ENCODE data around the gene KLHL29. TPM values are rescaled to one million over a fixed set of nuclear protein-coding genes. Genes with fewer than 3 reads are reported as not detected.

The KLHL29 gene
- total RNA-seq, 3 donors from 2014 or later (not counting 1 experiment from before 2014, with no cell fraction given), result 0.24 to 0.43 (median 0.33) TPM

DNA sequence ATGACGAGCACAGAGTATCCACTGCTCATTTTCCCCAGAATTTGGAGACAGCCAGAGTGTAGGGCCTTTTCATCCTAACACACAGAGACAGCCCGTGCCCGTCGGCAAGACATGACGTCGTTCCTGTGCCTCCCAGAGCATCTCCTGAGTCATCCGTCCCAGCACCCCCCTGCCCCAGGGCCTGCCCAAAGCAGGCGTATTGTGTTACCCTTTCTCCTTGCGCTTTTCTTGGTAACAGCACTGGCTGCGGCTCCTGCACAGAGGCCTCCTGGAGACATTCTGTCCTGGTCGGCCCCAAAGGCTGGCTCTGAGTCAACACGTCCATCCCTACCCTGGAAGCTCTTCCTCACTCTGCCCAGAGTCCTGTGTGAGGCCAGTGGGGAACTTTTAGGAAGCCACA is 217.1 kb downstream of the KLHL29 start:
- DNase-seq (no peak), ATAC-seq (no peak)
- no peaks in the 10 kb centered on the region for H3K4me1 ChIP-seq (ENCODE audit: control insufficient read depth, insufficient read depth, low read length)
- TF ChIP-seq, protein P1, sequence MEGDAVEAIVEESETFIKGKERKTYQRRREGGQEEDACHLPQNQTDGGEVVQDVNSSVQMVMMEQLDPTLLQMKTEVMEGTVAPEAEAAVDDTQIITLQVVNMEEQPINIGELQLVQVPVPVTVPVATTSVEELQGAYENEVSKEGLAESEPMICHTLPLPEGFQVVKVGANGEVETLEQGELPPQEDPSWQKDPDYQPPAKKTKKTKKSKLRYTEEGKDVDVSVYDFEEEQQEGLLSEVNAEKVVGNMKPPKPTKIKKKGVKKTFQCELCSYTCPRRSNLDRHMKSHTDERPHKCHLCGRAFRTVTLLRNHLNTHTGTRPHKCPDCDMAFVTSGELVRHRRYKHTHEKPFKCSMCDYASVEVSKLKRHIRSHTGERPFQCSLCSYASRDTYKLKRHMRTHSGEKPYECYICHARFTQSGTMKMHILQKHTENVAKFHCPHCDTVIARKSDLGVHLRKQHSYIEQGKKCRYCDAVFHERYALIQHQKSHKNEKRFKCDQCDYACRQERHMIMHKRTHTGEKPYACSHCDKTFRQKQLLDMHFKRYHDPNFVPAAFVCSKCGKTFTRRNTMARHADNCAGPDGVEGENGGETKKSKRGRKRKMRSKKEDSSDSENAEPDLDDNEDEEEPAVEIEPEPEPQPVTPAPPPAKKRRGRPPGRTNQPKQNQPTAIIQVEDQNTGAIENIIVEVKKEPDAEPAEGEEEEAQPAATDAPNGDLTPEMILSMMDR (IDR thresholded peaks at IDR 0.05), result no peak
- no peaks in the 10 kb centered on the region for H3K36me3 ChIP-seq (ENCODE audit: control insufficient read depth, insufficient read depth, low read length)
- peaks cover 9% of the 10 kb centered on the region for H3K9me3 ChIP-seq (ENCODE audit: control insufficient read depth, insufficient read depth, low read length)
- H3K4me3 Mint-ChIP-seq, result no peak overlapping the region
- intact Hi-C loops (cut with micrococcal nuclease), result no loop called here
- no peaks in the 10 kb centered on the region for H3K27me3 Mint-ChIP-seq (ENCODE audit: low read depth in 2 of 2)
- H3K27ac ChIP-seq (ENCODE audit: low read length), result no peak overlapping the region
- H3K36me3 Mint-ChIP-seq, result no peaks in the 10 kb centered on the region
- 81% methylated on average over 12 of the region's 12 CpGs for WGBS (ENCODE audit: insufficient coverage)
- H3K4me3 ChIP-seq (ENCODE audit: low read length), result no peak overlapping the region
- H3K27ac Mint-ChIP-seq, result no peak overlapping the region
- H3K9me3 Mint-ChIP-seq, result peaks cover 2 to 5% of the 10 kb centered on the region in 2 donors
- no peaks in the 10 kb centered on the region for H3K4me1 Mint-ChIP-seq
- no peaks in the 10 kb centered on the region for H3K27me3 ChIP-seq (ENCODE audit: control insufficient read depth, insufficient read depth, low read length)

DNA sequence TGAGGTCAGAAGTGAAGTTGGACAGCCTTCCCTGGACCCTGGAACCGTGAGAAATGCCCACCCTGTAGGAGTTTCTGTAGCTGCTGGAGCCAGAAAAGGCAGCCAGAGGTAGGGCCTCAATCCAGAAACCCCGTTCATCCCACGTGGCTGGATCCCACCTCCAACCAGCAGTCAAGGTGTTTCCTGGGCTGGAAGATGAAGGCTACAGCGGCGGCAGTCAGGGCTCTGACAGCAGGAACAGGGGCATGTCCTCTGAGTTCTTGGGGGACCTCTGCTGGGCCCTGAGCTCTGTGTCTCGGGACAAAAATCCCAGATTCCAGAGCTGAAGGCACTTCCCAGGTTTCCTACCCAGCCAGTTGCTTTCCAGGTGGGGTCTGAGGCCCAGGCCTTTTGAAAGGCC is 218.2 kb downstream of the KLHL29 start:
- intact Hi-C loops (cut with micrococcal nuclease), result no loop called here
- H3K27me3 Mint-ChIP-seq (ENCODE audit: low read depth in 2 of 2), result peaks cover 0 to 2% of the 10 kb centered on the region in 2 donors
- DNase-seq, result no peak

DNA sequence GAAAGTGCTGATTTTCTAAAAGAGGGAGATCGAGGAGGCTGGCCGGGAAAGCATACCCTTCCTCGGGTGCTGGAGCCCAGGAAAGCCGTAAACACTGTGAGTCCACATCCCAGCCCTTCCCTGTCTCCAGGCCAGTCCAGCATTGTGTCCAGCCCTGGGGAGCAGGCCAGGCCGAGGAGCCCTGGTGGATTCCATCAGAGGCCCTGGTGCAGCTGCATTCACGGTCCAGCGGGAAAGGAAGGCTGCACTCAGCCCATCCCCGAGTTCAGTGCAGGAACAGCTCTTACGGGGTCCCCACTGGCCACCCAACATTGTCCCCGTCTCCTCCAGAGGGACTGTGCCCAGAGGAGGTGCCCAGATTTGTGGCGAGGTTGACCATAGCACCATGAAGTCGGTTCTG is 218.6 kb downstream of the KLHL29 start:
- WGBS (ENCODE audit: insufficient coverage), result 88% methylated on average over 12 of the region's 12 CpGs
- no peaks in the 10 kb centered on the region for H3K4me1 Mint-ChIP-seq
- Histone ChIP-seq H3K27me3 (ENCODE audit: control insufficient read depth, insufficient read depth, low read length) (no peaks in the 10 kb centered on the region), H3K27ac (ENCODE audit: low read length) (no peak overlapping the region), H3K9me3 (ENCODE audit: control insufficient read depth, insufficient read depth, low read length) (peaks cover 11% of the 10 kb centered on the region), H3K4me3 (ENCODE audit: low read length) (no peak overlapping the region), H3K4me1 (ENCODE audit: control insufficient read depth, insufficient read depth, low read length) (no peaks in the 10 kb centered on the region), H3K36me3 (ENCODE audit: control insufficient read depth, insufficient read depth, low read length) (no peaks in the 10 kb centered on the region)
- no peak overlapping the region for H3K27ac Mint-ChIP-seq
- H3K27me3 Mint-ChIP-seq (ENCODE audit: low read depth in 2 of 2), result peaks cover 0 to 6% of the 10 kb centered on the region in 2 donors
- TF ChIP-seq, protein P1 (IDR thresholded peaks at IDR 0.05), result no peak
- no peak overlapping the region for H3K4me3 Mint-ChIP-seq
- ATAC-seq (no peak), DNase-seq (no peak)
- intact Hi-C loops (cut with micrococcal nuclease), result no loop called here
- peaks cover 2 to 5% of the 10 kb centered on the region in 2 donors for H3K9me3 Mint-ChIP-seq
- H3K36me3 Mint-ChIP-seq, result no peaks in the 10 kb centered on the region

More for the DNA sequence above, 218.2 kb downstream of the KLHL29 start:
- TF ChIP-seq, protein P1 (IDR thresholded peaks at IDR 0.05), result no peak
- whole genome bisulfite sequencing (ENCODE audit: insufficient coverage), result 69% methylated on average over 6 of the region's 6 CpGs
- Histone ChIP-seq H3K4me1 (ENCODE audit: control insufficient read depth, insufficient read depth, low read length) (no peaks in the 10 kb centered on the region), H3K27me3 (ENCODE audit: control insufficient read depth, insufficient read depth, low read length) (no peaks in the 10 kb centered on the region), H3K4me3 (ENCODE audit: low read length) (no peak overlapping the region), H3K27ac (ENCODE audit: low read length) (no peak overlapping the region), H3K9me3 (ENCODE audit: control insufficient read depth, insufficient read depth, low read length) (peaks cover 11% of the 10 kb centered on the region), H3K36me3 (ENCODE audit: control insufficient read depth, insufficient read depth, low read length) (no peaks in the 10 kb centered on the region)
- H3K4me3 Mint-ChIP-seq, result no peak overlapping the region
- ATAC-seq, result no peak
- H3K9me3 Mint-ChIP-seq, result peaks cover 2 to 5% of the 10 kb centered on the region in 2 donors
- H3K4me1 Mint-ChIP-seq, result no peaks in the 10 kb centered on the region
- no peak overlapping the region for H3K27ac Mint-ChIP-seq
- H3K36me3 Mint-ChIP-seq, result no peaks in the 10 kb centered on the region

GRCh38 chr2:23604731-23605130 is 219.8 kb downstream of the KLHL29 start:
- intact Hi-C loops (cut with micrococcal nuclease), result no loop called here
- H3K36me3 ChIP-seq (ENCODE audit: control insufficient read depth, insufficient read depth, low read length), result no peaks in the 10 kb centered on the region
- no peak overlapping the region for H3K4me3 Mint-ChIP-seq
- peaks cover 11% of the 10 kb centered on the region for H3K9me3 ChIP-seq (ENCODE audit: control insufficient read depth, insufficient read depth, low read length)
- no peak overlapping the region for H3K4me3 ChIP-seq (ENCODE audit: low read length)
- 80% methylated on average over 7 of the region's 7 CpGs for WGBS (ENCODE audit: insufficient coverage)
- H3K27me3 Mint-ChIP-seq (ENCODE audit: low read depth in 2 of 2), result peaks cover 4 to 15% of the 10 kb centered on the region in 2 donors
- no peak for DNase-seq
- TF ChIP-seq, protein P1 (IDR thresholded peaks at IDR 0.05), result no peak
- no peak overlapping the region for H3K27ac ChIP-seq (ENCODE audit: low read length)
- peaks cover 2 to 5% of the 10 kb centered on the region in 2 donors for H3K9me3 Mint-ChIP-seq
- H3K4me1 Mint-ChIP-seq, result no peaks in the 10 kb centered on the region
- H3K27me3 ChIP-seq (ENCODE audit: control insufficient read depth, insufficient read depth, low read length), result no peaks in the 10 kb centered on the region
- H3K27ac Mint-ChIP-seq, result no peak overlapping the region
- ATAC-seq, result no peak
- no peaks in the 10 kb centered on the region for H3K36me3 Mint-ChIP-seq
- H3K4me1 ChIP-seq (ENCODE audit: control insufficient read depth, insufficient read depth, low read length), result no peaks in the 10 kb centered on the region
